NAMALWA (cell line): ENCODE measurements around the gene VWA5A.
"Not testable (repeated sequence)": the region's sequence is repeated elsewhere in the genome, so short reads cannot be mapped to it uniquely, and the experiment has no call there.

Experiments
- DNase-seq: peaks from one replicate; pipeline ENCODE4 v3.0.0-alpha.2; 2015; ENCODE audit warnings: low spot score

Gene VWA5A

GRCh38 chr11:124094731-124095130 is 20.5 kb upstream of the VWA5A start:
- no peak for DNase-seq

GRCh38 chr11:124096364-124096763 is 18.9 kb upstream of the VWA5A start:
- DNase-seq, result no peak

GRCh38 chr11:124098141-124098540 is 17.1 kb upstream of the VWA5A start:
- DNase-seq, result no peak

GRCh38 chr11:124101737-124102136 is 13.5 kb upstream of the VWA5A start:
- no peak for DNase-seq

GRCh38 chr11:124108156-124108555 is 7.1 kb upstream of the VWA5A start:
- peak; percentile 34 for DNase-seq

- DNase-seq, result no peak
Measured at GRCh38 chr11:124109377-124109776, 5.9 kb upstream of the VWA5A start.

GRCh38 chr11:124110201-124110600 is 5.0 kb upstream of the VWA5A start:
- DNase-seq, result no peak

GRCh38 chr11:124113890-124114289 is 1.4 kb upstream of the VWA5A start:
- no peak for DNase-seq

GRCh38 chr11:124115782-124116616 is 749 bp downstream of the VWA5A start:
- no peak for DNase-seq

- DNase-seq, result no peak
Measured at GRCh38 chr11:124119103-124119502, 3.9 kb downstream of the VWA5A start.

- DNase-seq, result no peak
Measured at GRCh38 chr11:124120891-124121290, 5.6 kb downstream of the VWA5A start.

- no peak for DNase-seq
Measured at GRCh38 chr11:124122123-124122522, 6.9 kb downstream of the VWA5A start.

GRCh38 chr11:124123622-124124021 is 8.4 kb downstream of the VWA5A start:
- DNase-seq, result peak; percentile 34

- DNase-seq, result not testable (repeated sequence)
Measured at GRCh38 chr11:124127134-124127533, 11.9 kb downstream of the VWA5A start.

- DNase-seq, result no peak
Measured at GRCh38 chr11:124143034-124143433, 27.8 kb downstream of the VWA5A start.

- no peak for DNase-seq
Measured at GRCh38 chr11:124147951-124148350, 32.7 kb downstream of the VWA5A start.

GRCh38 chr11:124150684-124151083 is 35.4 kb downstream of the VWA5A start:
- no peak for DNase-seq

- DNase-seq, result no peak
Measured at GRCh38 chr11:124152770-124153407, 37.6 kb downstream of the VWA5A start.

- no peak for DNase-seq
Measured at GRCh38 chr11:124153821-124154220, 38.6 kb downstream of the VWA5A start.

- DNase-seq, result no peak
Measured at GRCh38 chr11:124159481-124159880, 44.2 kb downstream of the VWA5A start.

- no peak for DNase-seq
Measured at GRCh38 chr11:124160986-124161385, 45.7 kb downstream of the VWA5A start.

- DNase-seq, result no peak
Measured at GRCh38 chr11:124167826-124168231, 52.6 kb downstream of the VWA5A start.

GRCh38 chr11:124168796-124169195 is 53.5 kb downstream of the VWA5A start:
- DNase-seq, result no peak

GRCh38 chr11:124170315-124170714 is 55.1 kb downstream of the VWA5A start:
- DNase-seq, result not testable (repeated sequence)
